Loucy (cell line): ENCODE measurements around the gene CASK.

Experiments
- H2AFZ ChIP-seq: fragments of 200-600 bp; sonication (generic); 2 replicates; pipeline ENCODE4 v1.6.0; 2016; ENCODE audit warnings: antibody characterized with exemption, mild to moderate bottlenecking, low read length, moderate library complexity
- H3F3A ChIP-seq: fragments of 200-600 bp; 2 replicates; pipeline ENCODE4 v1.6.0; 2016; ENCODE audit warnings: antibody characterized with exemption, low read depth, mild to moderate bottlenecking
- H3K27me3 ChIP-seq: fragments of 200-600 bp; sonication (generic); 2 replicates; pipeline ENCODE4 v1.6.1; 2014; ENCODE audit warnings: low read length, mild to moderate bottlenecking; ENCODE audit not compliant: insufficient read depth, poor library complexity, severe bottlenecking
- H3K36me3 ChIP-seq: fragments of 200-600 bp; sonication (generic); 2 replicates; pipeline ENCODE4 v1.6.1; 2016; ENCODE audit warnings: low read length; ENCODE audit not compliant: insufficient read depth
- H3K4me1 ChIP-seq: fragments of 200-600 bp; sonication (generic); 2 replicates; pipeline ENCODE4 v1.5.1; 2014; ENCODE audit warnings: low read length, mild to moderate bottlenecking; ENCODE audit not compliant: insufficient read depth, poor library complexity, severe bottlenecking
- H3K4me2 ChIP-seq: fragments of 200-600 bp; sonication (generic); 2 replicates; pipeline ENCODE4 v1.6.0; 2014; ENCODE audit warnings: antibody characterized with exemption, low read length, low read depth, mild to moderate bottlenecking; ENCODE audit not compliant: poor library complexity, severe bottlenecking
- H3K4me3 ChIP-seq: fragments of 200-600 bp; sonication (generic); 2 replicates; pipeline ENCODE4 v1.5.1; 2014; ENCODE audit warnings: low read length, mild to moderate bottlenecking, mixed read lengths; ENCODE audit not compliant: poor library complexity, severe bottlenecking
- H3K79me2 ChIP-seq: fragments of 200-600 bp; sonication (generic); 2 replicates; pipeline ENCODE4 v1.6.1; 2014; ENCODE audit warnings: low read length; ENCODE audit not compliant: insufficient read depth
- H3K9ac ChIP-seq: fragments of 200-600 bp; sonication (generic); 2 replicates; pipeline ENCODE4 v1.6.0; 2014; ENCODE audit warnings: mild to moderate bottlenecking, low read depth, low read length, moderate library complexity; ENCODE audit not compliant: poor library complexity, severe bottlenecking
- H3K9me2 ChIP-seq: fragments of 200-600 bp; sonication (generic); replicated peaks from 2 replicates; pipeline ENCODE4 v1.6.1; 2016; ENCODE audit warnings: low read depth, low read length, mixed read lengths
- H3K9me3 ChIP-seq: fragments of 200-600 bp; sonication (generic); 2 replicates; pipeline ENCODE4 v1.6.1; 2014; ENCODE audit warnings: mild to moderate bottlenecking, antibody characterized with exemption, low read length, low read depth; ENCODE audit not compliant: insufficient read depth
- H4K20me1 ChIP-seq: fragments of 200-600 bp; sonication (generic); 2 replicates; pipeline ENCODE4 v1.6.0; 2014; ENCODE audit warnings: antibody characterized with exemption, low read length, mild to moderate bottlenecking; ENCODE audit not compliant: insufficient read depth, poor library complexity, severe bottlenecking
- EZH2phosphoT487 ChIP-seq: fragments of 200-600 bp; IDR thresholded peaks from 2 replicates; pipeline ENCODE4 v1.6.1; 2018; ENCODE audit warnings: antibody characterized with exemption, mild to moderate bottlenecking, moderate library complexity, borderline replicate concordance
- TF ChIP-seq, protein P1 (sequence below): fragments of 200-600 bp; sonication (generic); conservative IDR thresholded peaks from 2 replicates; pipeline ENCODE4 v1.5.1; 2014; ENCODE audit warnings: mild to moderate bottlenecking, antibody characterized with exemption, low read length

CASK gene

DNA sequence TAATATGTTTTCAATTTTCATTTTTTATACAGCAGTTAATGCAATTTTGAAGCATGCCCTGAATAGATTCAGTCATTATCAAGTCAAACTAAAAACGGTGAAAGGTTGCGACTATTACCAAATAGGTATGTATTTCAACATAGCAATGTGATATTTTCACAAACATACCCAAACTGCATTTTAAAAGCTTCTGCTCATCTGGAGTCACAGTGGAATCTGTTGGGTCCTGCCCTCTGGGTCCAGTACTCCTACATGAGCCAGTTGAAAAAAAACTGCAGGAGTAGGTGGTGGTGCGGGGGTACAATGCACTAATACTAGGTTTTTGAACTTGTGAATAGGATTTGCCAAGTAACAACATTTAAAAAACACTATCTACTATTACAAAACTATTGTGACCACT is 233.6 kb downstream of the CASK start:
- Histone ChIP-seq H3K9ac (no peak overlapping the region), H3K9me3 (no peaks in the 10 kb centered on the region), H3K27me3 (no peaks in the 10 kb centered on the region), H3K36me3 (no peaks in the 10 kb centered on the region), H4K20me1 (no peaks in the 10 kb centered on the region), H3K4me1 (peaks cover 2% of the 10 kb centered on the region), H2AFZ (no peak overlapping the region), H3K79me2 (no peaks in the 10 kb centered on the region), H3K9me2 (no peaks in the 10 kb centered on the region), H3K4me3 (no peak overlapping the region), H3F3A (no peaks in the 10 kb centered on the region), H3K4me2 (no peak overlapping the region)
- TF ChIP-seq, protein P1, sequence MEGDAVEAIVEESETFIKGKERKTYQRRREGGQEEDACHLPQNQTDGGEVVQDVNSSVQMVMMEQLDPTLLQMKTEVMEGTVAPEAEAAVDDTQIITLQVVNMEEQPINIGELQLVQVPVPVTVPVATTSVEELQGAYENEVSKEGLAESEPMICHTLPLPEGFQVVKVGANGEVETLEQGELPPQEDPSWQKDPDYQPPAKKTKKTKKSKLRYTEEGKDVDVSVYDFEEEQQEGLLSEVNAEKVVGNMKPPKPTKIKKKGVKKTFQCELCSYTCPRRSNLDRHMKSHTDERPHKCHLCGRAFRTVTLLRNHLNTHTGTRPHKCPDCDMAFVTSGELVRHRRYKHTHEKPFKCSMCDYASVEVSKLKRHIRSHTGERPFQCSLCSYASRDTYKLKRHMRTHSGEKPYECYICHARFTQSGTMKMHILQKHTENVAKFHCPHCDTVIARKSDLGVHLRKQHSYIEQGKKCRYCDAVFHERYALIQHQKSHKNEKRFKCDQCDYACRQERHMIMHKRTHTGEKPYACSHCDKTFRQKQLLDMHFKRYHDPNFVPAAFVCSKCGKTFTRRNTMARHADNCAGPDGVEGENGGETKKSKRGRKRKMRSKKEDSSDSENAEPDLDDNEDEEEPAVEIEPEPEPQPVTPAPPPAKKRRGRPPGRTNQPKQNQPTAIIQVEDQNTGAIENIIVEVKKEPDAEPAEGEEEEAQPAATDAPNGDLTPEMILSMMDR, result no peak
- no peak for TF ChIP-seq EZH2phosphoT487

DNA sequence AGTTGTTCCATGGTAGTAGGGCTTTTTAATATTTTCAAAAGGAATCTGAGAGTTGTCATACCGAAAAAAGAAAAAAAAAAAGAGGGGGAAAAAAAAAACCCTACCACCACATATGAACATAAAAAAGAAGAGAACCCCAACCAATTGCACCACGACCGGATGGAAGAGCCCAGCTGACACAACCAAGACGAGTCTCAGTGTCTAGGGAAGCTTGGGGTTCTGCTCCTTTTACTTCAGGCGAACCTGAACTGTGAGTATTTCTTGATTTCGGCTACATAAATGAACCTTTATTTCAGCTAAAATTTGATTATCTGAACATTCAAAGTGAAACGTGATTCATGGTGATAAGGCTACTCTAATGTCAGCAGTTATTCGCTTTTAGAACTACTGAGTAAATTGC is 234.5 kb downstream of the CASK start, which contains the start of gene GPR34:
Gene GPR34, plus strand, starts transcription at position 139 of the 400 bp plus-strand sequence. CDS start 6,661 bp downstream, outside the sequence.
- no peaks in the 10 kb centered on the region for H3K4me1 ChIP-seq
- no peak within 1 kb of the TSS for H3K4me2 ChIP-seq
- no peak within 1 kb of the TSS for H3K9ac ChIP-seq

DNA sequence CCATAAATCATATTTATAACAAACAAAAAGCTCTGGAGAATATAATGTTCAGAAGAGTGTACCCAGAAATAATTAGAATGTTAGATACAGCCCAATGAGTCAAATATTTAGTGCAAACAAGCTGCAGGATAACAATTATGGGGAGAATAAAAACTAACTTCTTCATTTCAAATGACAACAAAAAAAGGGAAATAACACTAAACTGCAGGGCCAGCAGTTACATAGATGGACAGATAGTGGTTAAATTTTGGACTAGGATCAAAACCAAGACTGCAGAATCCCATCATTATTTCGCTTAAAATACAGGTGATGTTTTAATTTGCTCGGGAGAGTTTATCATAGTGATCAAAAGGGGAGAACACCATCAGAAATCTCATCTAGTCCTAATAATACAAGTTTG is 235.2 kb downstream of the CASK start:
- Histone ChIP-seq H3K4me2 (no peak overlapping the region), H3K9me2 (no peaks in the 10 kb centered on the region), H3K4me1 (no peaks in the 10 kb centered on the region), H3K4me3 (no peak overlapping the region), H4K20me1 (no peaks in the 10 kb centered on the region), H3F3A (no peaks in the 10 kb centered on the region), H3K9ac (no peak overlapping the region), H3K27me3 (no peaks in the 10 kb centered on the region), H3K79me2 (no peaks in the 10 kb centered on the region), H2AFZ (no peak overlapping the region), H3K36me3 (no peaks in the 10 kb centered on the region), H3K9me3 (no peaks in the 10 kb centered on the region)
- TF ChIP-seq EZH2phosphoT487, result no peak
- TF ChIP-seq, protein P1, result no peak

More for the DNA sequence above, 234.5 kb downstream of the CASK start, which contains the start of gene GPR34:
- no peaks in the 10 kb centered on the region for H3F3A ChIP-seq
- H3K27me3 ChIP-seq, result no peaks in the 10 kb centered on the region
- TF ChIP-seq, protein P1, result no peak
- no peak for TF ChIP-seq EZH2phosphoT487
- no peak within 1 kb of the TSS for H2AFZ ChIP-seq
- no peaks in the 10 kb centered on the region for H4K20me1 ChIP-seq
- H3K9me2 ChIP-seq, result no peaks in the 10 kb centered on the region
- no peaks in the 10 kb centered on the region for H3K79me2 ChIP-seq
- H3K36me3 ChIP-seq, result no peaks in the 10 kb centered on the region
- H3K9me3 ChIP-seq, result no peaks in the 10 kb centered on the region
- H3K4me3 ChIP-seq, result no peak within 1 kb of the TSS
